ENCODE data around the gene LAMB1.
"Not testable (repeated sequence)": the region's sequence is repeated elsewhere in the genome, so short reads cannot be mapped to it uniquely, and the experiment has no call there.

Gene LAMB1

DNA sequence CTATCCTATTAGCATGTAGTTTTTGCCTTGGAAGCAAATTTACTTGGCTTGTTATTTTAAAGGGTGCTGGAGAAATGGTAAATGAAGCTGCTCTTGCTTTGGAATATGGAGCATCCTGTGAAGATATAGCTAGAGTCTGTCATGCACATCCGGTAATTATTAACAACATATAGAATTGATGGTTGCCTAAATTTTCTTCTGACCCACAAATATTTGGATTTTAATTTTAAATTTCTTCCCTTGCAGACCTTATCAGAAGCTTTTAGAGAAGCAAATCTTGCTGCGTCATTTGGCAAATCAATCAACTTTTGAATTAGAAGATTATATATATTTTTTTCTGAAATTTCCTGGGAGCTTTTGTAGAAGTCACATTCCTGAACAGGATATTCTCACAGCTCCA, 84.0 kb downstream of the LAMB1 start:
- Mint-ChIP-seq H3K4me3 (no peak overlapping the region), H3K27me3 (no peaks in the 10 kb centered on the region), H3K9me3 (ENCODE audit: low read depth) (no peaks in the 10 kb centered on the region), H3K4me1 (ENCODE audit: low read depth) (peaks cover 45% of the 10 kb centered on the region), H3K27ac (no peak overlapping the region), H3K36me3 (peaks cover 29% of the 10 kb centered on the region)

DNA sequence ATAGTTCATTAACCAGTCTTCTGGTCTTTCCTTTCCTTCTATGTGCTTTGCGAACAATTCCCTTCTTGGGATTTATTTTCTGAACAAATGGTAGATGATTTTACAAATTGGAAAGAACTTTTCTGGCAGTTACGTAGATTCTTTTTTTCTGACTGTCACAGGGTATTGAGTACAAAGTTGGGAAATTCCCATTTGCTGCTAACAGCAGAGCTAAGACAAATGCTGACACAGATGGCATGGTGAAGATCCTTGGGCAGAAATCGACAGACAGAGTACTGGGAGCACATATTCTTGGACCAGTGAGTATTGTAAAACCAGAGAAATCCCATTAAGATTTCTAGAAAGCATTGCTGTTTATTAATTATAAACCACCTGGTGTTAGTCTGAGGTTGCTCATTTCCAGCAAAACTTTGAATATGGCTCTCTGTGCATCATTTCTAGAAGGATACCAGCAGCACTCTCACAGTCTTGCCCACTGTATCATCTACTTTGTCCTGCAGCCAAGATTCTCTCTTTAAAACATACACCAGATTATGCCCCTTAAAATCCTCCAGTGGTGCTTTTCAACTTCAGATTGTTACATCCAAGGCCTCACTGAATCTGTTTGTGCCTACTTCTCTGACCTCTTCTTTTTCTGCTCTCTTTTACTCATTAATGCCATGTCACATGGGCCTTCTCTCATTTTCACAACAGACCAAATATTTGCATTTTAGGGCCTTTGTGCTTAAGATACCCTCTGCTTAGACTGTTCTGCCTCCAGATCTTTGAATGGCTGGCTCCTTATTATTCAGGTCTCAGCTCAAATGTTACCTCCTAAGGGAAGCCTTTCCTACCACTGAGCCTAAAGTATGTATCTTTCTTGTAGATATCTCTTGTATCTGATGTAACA, 85.0 kb downstream of the LAMB1 start:
- Mint-ChIP-seq H3K36me3 (peaks cover 29% of the 10 kb centered on the region), H3K9me3 (ENCODE audit: low read depth) (no peaks in the 10 kb centered on the region), H3K4me1 (ENCODE audit: low read depth) (peaks cover 45% of the 10 kb centered on the region), H3K27ac (peak overlapping the region; percentile 43), H3K4me3 (no peak overlapping the region), H3K27me3 (no peaks in the 10 kb centered on the region)

DNA sequence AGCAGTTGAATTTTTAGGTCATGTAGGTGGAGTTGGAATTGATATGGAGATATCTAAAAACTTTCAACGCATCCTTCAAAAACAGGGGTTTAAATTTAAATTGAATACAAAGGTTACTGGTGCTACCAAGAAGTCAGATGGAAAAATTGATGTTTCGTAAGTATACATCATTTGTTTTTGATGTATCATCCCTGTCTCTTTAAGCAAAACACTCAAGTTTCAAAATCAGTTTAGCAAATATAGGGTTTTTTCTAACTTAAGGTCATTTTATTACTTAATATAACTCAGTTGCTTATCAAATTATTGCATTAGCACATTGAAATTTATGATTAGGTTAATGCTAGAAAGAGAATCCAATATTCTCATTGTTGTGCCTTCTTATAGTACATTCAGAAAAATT, 87.4 kb downstream of the LAMB1 start:
- H3K36me3 Mint-ChIP-seq = peaks cover 31% of the 10 kb centered on the region

DNA sequence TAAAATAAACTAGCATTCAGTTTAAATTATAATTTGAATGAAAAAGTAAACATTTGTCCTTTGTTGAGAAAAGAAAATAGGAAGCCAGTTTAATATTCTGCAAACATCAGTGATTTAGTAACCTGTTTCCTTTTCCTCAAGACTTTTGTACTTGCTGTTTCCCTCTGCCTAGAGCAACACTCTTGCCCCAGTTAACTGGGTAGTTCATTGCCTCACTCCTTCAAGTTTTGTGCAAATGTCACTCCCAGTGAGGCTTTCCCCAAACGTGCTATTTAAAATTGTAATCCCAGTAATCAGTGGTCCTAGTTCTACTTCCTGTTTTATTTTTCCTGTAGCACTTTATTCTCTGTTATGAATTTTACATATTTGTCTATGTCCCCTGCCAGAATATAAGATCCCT, 88.1 kb downstream of the LAMB1 start:
- Mint-ChIP-seq H3K27me3 (no peaks in the 10 kb centered on the region), H3K9me3 (ENCODE audit: low read depth) (peaks cover 4% of the 10 kb centered on the region), H3K36me3 (peaks cover 34% of the 10 kb centered on the region), H3K4me1 (ENCODE audit: low read depth) (peaks cover 25% of the 10 kb centered on the region), H3K27ac (no peak overlapping the region), H3K4me3 (no peak overlapping the region)

More for the DNA sequence above, 87.4 kb downstream of the LAMB1 start:
- Mint-ChIP-seq H3K27ac (no peak overlapping the region), H3K9me3 (ENCODE audit: low read depth) (peaks cover 4% of the 10 kb centered on the region), H3K27me3 (no peaks in the 10 kb centered on the region), H3K4me3 (no peak overlapping the region), H3K4me1 (ENCODE audit: low read depth) (peaks cover 31% of the 10 kb centered on the region)

DNA sequence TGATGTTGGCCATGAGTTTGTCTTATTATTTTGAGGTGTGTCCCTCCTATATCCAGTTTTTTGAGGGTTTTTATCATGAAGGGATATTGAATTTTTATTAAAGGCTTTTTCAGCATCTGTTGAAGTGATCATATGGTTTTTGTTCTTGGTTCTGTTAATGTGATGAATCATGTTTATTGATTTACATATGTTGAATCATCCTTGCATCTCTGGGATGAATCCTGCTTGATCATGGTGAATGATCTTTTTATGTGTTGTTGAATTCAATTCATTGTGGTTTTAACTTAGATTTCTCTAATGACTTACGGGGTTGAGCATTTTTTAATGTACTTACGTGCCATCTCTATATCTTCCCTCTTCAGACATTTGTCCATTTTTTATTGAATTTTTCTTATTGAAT, 89.1 kb downstream of the LAMB1 start:
- Mint-ChIP-seq H3K4me3 (no peak overlapping the region), H3K27ac (peak overlapping the region; percentile 47), H3K9me3 (ENCODE audit: low read depth) (peaks cover 4% of the 10 kb centered on the region), H3K27me3 (no peaks in the 10 kb centered on the region), H3K4me1 (ENCODE audit: low read depth) (peaks cover 22% of the 10 kb centered on the region), H3K36me3 (peaks cover 37% of the 10 kb centered on the region)

DNA sequence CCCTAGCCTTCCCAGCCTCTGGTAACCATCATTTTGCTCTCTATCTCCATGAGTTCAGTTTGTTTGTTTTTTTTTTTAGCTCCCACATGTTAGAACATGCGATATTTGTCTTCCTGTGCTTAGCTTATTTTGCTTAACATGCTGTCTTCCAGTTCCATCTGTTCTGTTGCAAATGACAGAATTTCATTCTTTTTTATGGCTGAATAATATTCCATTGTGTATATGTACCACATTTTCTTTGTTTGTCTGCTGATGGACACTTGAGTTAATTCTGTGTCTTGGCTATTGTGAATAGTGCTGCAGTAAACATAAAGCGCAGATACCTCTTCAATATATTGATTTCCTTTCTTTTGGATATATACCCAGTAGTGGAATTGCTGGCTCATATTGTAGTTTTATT, 91.0 kb downstream of the LAMB1 start:
- Mint-ChIP-seq H3K36me3 (peaks cover 30% of the 10 kb centered on the region), H3K4me1 (ENCODE audit: low read depth) (peaks cover 19% of the 10 kb centered on the region), H3K27ac (peak overlapping the region; percentile 2), H3K27me3 (no peaks in the 10 kb centered on the region), H3K4me3 (no peak overlapping the region), H3K9me3 (ENCODE audit: low read depth) (peaks cover 4% of the 10 kb centered on the region)

DNA sequence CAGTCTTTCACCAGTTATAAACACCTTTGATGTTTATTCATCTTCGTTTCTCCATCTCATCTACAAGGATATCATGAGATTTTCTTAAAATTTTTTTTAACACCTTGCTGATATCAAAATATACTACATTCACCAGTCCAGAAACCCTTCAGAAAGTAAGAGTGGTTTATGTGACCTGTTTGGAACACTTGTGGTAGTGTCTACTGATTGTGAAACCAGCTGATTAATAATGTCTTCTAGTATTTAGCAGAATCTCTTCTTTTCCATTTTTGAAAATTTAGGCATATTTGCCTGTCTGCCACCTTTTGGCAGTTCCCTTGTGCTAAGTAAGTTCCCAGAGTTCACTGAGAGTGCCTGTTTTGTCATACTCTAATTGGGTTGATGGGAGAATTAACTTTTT, 93.5 kb downstream of the LAMB1 start:
- Mint-ChIP-seq H3K9me3 (ENCODE audit: low read depth) (peaks cover 4% of the 10 kb centered on the region), H3K27me3 (no peaks in the 10 kb centered on the region), H3K4me3 (no peak overlapping the region), H3K27ac (peak overlapping the region; percentile 12), H3K36me3 (peaks cover 35% of the 10 kb centered on the region), H3K4me1 (ENCODE audit: low read depth) (peaks cover 15% of the 10 kb centered on the region)

DNA sequence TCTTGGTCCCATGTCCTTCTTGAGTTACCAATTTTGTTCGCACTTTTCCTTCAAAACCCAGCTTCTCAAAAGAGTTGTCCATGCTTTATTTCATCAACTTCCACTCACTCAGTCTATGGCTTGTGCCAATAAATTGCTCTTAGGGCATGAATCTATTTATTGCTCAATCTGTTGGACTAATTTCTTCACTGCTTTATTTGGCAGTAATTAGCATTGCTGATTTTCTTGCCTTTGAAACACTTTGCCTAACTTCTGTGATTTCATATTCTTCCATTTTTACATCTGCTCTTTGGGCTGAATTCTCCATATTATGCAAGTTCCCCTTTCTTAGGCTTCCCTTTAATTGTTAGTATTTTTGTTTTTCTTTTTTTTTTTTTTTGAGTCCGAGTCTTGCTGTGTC, 95.2 kb downstream of the LAMB1 start:
- peaks cover 5% of the 10 kb centered on the region for H3K4me1 Mint-ChIP-seq (ENCODE audit: low read depth)
- no peaks in the 10 kb centered on the region for H3K27me3 Mint-ChIP-seq
- H3K36me3 Mint-ChIP-seq = peaks cover 38% of the 10 kb centered on the region
- no peak overlapping the region for H3K27ac Mint-ChIP-seq
- H3K9me3 Mint-ChIP-seq (ENCODE audit: low read depth) = peaks cover 4% of the 10 kb centered on the region
- no peak overlapping the region for H3K4me3 Mint-ChIP-seq

DNA sequence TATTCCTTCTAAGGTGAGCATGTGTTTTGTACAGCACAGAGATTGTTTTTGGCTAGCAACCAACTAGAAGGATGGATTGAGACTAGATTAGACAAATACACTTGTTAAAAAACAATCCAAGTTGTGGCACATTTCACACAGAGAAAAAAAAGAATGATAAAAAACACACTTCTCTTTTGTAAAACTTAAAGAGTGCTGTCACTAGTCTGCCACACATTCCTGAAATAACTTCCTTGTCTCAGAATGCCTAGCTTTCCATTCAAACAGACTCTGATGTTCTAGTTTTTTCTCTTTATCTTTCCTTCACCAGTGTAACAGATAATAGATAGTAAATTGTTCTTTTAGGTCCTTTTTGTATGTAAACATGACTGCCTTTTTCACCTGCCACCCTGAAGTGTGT, 100.6 kb downstream of the LAMB1 start:
- Mint-ChIP-seq H3K36me3 (peaks cover 9% of the 10 kb centered on the region), H3K4me1 (ENCODE audit: low read depth) (peaks cover 31% of the 10 kb centered on the region), H3K9me3 (ENCODE audit: low read depth) (no peaks in the 10 kb centered on the region), H3K4me3 (no peak overlapping the region), H3K27ac (no peak overlapping the region), H3K27me3 (no peaks in the 10 kb centered on the region)

DNA sequence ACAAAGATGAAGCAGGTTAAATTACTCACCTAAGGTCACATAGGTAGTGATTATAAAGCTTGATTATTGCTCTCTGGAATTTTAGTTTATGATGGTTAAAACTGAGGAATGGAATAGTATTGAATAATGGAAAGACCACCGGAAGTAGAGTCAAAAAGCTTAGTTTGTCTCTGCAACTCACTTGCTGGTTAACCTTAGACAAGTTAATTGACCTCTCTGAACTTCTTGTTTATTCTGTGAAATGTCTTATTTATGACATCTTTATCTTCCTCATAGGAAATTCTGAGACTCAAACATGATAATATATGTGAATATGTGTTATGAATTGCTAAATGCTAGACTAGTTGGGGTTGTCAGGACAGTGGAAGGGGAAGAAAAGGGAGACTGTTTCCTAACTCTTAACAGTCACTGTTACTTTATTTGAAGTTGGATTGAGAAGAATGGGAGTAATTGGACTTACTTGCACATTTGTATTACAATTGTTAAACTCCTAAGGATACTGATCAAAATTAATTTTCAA, 102.4 kb downstream of the LAMB1 start:
- Mint-ChIP-seq H3K36me3 (peaks cover 5% of the 10 kb centered on the region), H3K4me3 (no peak overlapping the region), H3K27ac (peak overlapping the region; percentile 2), H3K27me3 (no peaks in the 10 kb centered on the region), H3K4me1 (ENCODE audit: low read depth) (peaks cover 48% of the 10 kb centered on the region), H3K9me3 (ENCODE audit: low read depth) (no peaks in the 10 kb centered on the region)

DNA sequence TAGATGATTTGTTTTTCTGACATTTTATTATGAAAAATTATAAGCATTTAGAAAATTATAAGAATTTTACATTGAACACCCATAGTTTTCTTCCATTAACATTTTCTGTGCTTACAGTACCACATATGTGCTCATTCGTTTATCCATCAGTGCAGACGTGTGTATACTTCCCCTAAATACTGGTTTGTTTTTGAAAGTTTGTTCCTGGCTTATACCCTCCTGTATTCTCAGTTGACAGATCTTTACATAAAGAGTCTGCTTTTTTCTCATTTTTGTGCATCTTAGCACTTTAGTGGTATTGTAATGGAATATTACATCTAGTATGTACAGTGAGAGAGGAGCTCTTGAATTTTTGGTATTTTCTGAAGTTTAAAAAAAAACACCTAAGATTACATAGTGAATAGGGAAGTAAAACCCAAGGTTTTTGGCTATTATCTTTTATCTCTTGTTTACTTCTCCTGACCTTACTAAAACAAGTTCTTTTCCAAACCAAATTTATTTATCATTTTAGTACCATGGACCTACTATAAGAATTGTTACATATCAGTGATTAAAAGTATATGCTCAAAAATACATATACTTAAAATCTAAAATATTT, 103.9 kb downstream of the LAMB1 start:
- peaks cover 62% of the 10 kb centered on the region for H3K4me1 Mint-ChIP-seq (ENCODE audit: low read depth)
- H3K27me3 Mint-ChIP-seq = no peaks in the 10 kb centered on the region
- H3K36me3 Mint-ChIP-seq = peaks cover 8% of the 10 kb centered on the region

DNA sequence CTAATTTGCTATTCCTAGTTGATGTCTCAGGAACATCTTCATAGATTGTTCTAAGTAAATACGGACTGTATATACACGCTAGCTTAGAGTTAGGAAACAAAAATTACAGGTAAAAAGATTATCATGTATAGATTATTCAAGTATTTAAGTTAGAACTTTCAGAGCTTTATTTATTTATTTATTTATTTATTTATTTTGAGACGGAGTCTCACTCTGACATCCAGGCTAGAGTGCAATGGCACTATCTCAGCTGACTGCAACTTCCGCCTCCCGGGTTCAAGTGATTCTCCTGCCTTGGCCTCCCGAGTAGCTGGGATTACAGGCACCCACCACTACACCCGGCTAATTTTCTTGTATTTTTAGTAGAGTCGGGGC, 110.6 kb downstream of the LAMB1 start:
- H3K27ac Mint-ChIP-seq = peak overlapping the region; percentile 95
- H3K4me1 Mint-ChIP-seq (ENCODE audit: low read depth) = peaks cover 62% of the 10 kb centered on the region

More for the DNA sequence above, 103.9 kb downstream of the LAMB1 start:
- H3K9me3 Mint-ChIP-seq (ENCODE audit: low read depth) = no peaks in the 10 kb centered on the region
- H3K4me3 Mint-ChIP-seq = no peak overlapping the region
- peak overlapping the region; percentile 14 for H3K27ac Mint-ChIP-seq

DNA sequence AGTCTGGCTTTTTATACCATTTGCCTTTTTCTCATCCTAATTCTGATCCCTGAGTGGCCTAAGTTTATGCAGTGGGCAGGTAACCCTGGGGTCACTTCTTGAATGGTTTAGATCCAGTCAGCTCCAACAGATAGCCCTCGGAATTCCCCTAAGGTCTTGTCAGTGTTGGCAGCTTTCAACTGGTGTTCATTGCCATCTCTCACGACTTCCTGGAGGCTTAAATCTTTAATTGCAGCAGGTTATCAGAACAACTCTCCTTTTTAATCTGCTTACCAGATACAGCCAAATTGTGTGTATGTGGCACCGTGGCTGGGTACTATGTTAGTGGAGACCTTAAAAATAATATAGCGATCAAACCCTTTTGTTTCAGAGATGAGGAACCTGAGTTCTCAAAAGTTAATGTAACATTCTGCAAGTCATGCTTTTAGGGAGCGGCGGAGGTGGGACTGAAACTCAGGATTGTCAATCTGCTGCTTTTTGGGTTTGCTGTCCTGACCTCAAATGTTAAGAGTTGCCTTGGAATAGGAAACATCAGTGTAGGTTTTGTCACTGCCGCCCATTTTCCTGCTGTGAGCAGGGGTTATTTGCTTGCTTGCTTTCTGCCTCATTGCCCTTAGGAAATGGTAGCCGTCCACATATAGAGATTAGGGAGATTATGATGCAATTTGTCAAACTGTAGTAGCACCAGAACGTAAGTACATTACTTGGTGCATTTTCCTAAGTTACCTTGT, 111.2 kb downstream of the LAMB1 start:
- Mint-ChIP-seq H3K36me3 (peaks cover 14% of the 10 kb centered on the region), H3K27me3 (no peaks in the 10 kb centered on the region), H3K4me3 (peak overlapping the region; percentile 100), H3K27ac (peak overlapping the region; percentile 95), H3K9me3 (ENCODE audit: low read depth) (no peaks in the 10 kb centered on the region), H3K4me1 (ENCODE audit: low read depth) (peaks cover 57% of the 10 kb centered on the region)

More for the DNA sequence above, 110.6 kb downstream of the LAMB1 start:
- not testable (repeated sequence) for H3K27me3 Mint-ChIP-seq; H3K9me3 Mint-ChIP-seq (ENCODE audit: low read depth)
- peaks cover 14% of the 10 kb centered on the region for H3K36me3 Mint-ChIP-seq
- H3K4me3 Mint-ChIP-seq = peak overlapping the region; percentile 100

DNA sequence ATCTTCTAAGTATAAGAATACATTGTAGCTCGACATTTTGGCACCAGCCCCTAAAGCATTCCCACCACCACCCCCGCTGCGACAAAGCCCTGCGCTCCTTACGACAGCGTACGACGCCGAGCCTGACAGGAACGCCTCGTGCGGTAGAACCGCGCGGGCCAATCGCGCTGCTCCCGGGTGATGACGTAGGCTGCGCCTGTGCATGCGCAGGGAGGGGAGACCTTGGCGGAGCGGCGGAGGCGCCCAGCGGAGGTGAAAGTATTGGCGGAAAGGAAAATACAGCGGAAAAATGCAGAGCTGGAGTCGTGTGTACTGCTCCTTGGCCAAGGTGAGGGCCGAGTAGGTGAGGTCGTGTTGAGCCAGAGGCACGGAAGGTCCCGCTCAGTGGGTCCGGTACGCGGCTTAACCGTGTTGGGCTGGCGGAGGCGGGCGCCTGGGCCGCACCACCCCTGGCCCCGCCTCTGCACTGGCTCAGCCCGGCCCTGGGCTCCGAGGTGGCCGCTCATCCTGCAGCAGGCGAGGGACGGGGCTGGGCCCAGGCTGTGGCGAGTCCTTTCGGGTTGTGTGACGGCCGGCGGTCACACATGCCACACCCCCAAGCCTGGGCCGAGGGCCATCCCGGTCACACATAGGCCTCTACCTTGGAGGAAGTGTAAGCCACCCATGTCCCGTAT, 111.9 kb downstream of the LAMB1 start, which contains the start of gene DLD:
DLD (plus strand) TSS at position 222 of the 674 bp plus-strand sequence; CDS start at position 290, 68 bp downstream.
- no peaks in the 10 kb centered on the region for H3K27me3 Mint-ChIP-seq
- H3K4me1 Mint-ChIP-seq (ENCODE audit: low read depth) = peaks cover 50% of the 10 kb centered on the region
- H3K27ac Mint-ChIP-seq = peak within 1 kb of the TSS; percentile 100
- H3K9me3 Mint-ChIP-seq (ENCODE audit: low read depth) = no peaks in the 10 kb centered on the region
- H3K4me3 Mint-ChIP-seq = peak within 1 kb of the TSS; percentile 100
- H3K36me3 Mint-ChIP-seq = peaks cover 14% of the 10 kb centered on the region

Measured in activated naive CD8-positive, alpha-beta T cell (primary cell).